ENCODE results near the gene PIM1.

DNA sequence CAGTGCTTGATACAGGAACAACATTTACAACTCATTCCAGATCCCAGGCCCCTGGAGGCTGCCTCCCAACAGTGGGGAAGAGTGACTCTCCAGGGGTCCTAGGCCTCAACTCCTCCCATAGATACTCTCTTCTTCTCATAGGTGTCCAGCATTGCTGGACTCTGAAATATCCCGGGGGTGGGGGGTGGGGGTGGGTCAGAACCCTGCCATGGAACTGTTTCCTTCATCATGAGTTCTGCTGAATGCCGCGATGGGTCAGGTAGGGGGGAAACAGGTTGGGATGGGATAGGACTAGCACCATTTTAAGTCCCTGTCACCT lies 4.2 kb downstream of the PIM1 start:
- TF ChIP-seq POLR2AphosphoS5 (IDR thresholded peaks at IDR 0.05; ENCODE audit: borderline replicate concordance, low read depth, low read length) (no peak), EZH2 (IDR thresholded peaks at IDR 0.05) (no peak), FOXP2 (optimal IDR thresholded peaks at IDR 0.05; ENCODE audit: control extremely low read depth, extremely low read length, insufficient read depth) (no peak)
